Panc1 (cell line): ENCODE data around the gene PHF23.

Experiments
- POLR2AphosphoS5 ChIP-seq: IDR thresholded peaks from 2 replicates; pipeline ENCODE4 v1.6.1; 2012; ENCODE audit warnings: mild to moderate bottlenecking, low read depth, low read length, moderate library complexity
- SIN3A ChIP-seq: IDR thresholded peaks from 2 replicates; pipeline ENCODE4 v1.6.1; 2012; ENCODE audit warnings: low read depth, mild to moderate bottlenecking, low read length, moderate library complexity, borderline replicate concordance; ENCODE audit not compliant: insufficient read depth
- TCF7L2 ChIP-seq: IDR thresholded peaks from 2 replicates; pipeline ENCODE4 v1.6.1; 2011; ENCODE audit warnings: mild to moderate bottlenecking, low read depth, low read length, inconsistent platforms
- TF ChIP-seq, protein P1 (sequence below): fragments of 450-650 bp; IDR thresholded peaks from 2 replicates; pipeline ENCODE4 v1.5.1; 2017; ENCODE audit warnings: mild to moderate bottlenecking
- TF ChIP-seq, protein P2 (sequence below), 2 experiments: IDR thresholded peaks; 2 replicates each; pipeline ENCODE4 v1.6.1; 2011 to 2012; ENCODE audit warnings: low read depth in 2 of 2, control low read depth in 1 of 2, low read length in 1 of 2, mild to moderate bottlenecking in 1 of 2, moderate library complexity in 1 of 2; ENCODE audit not compliant: insufficient read depth in 1 of 2

DNA sequence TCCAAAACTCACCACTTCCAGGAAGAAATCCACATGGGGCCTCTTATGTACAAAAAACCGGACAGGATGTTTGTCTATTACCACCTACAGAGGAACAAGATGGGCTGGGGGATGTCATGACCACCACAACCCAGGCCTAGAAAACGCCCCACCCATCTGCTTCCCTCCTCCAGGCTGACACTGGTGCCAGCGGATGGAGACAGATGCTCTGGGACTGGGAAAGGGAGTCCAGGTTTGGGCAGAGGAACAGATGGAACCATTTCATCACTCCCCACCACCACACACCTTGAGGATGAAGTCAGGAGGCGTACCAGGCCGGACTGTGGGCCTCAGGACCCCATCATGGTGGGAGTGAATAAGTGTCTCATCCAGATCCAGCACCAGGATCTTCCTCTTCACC, 7.5 kb upstream of the PHF23 start:
- TF ChIP-seq, protein P1, sequence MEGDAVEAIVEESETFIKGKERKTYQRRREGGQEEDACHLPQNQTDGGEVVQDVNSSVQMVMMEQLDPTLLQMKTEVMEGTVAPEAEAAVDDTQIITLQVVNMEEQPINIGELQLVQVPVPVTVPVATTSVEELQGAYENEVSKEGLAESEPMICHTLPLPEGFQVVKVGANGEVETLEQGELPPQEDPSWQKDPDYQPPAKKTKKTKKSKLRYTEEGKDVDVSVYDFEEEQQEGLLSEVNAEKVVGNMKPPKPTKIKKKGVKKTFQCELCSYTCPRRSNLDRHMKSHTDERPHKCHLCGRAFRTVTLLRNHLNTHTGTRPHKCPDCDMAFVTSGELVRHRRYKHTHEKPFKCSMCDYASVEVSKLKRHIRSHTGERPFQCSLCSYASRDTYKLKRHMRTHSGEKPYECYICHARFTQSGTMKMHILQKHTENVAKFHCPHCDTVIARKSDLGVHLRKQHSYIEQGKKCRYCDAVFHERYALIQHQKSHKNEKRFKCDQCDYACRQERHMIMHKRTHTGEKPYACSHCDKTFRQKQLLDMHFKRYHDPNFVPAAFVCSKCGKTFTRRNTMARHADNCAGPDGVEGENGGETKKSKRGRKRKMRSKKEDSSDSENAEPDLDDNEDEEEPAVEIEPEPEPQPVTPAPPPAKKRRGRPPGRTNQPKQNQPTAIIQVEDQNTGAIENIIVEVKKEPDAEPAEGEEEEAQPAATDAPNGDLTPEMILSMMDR: no peak
- TF ChIP-seq POLR2AphosphoS5 (no peak), TCF7L2 (no peak), SIN3A (no peak)
- TF ChIP-seq, protein P2, sequence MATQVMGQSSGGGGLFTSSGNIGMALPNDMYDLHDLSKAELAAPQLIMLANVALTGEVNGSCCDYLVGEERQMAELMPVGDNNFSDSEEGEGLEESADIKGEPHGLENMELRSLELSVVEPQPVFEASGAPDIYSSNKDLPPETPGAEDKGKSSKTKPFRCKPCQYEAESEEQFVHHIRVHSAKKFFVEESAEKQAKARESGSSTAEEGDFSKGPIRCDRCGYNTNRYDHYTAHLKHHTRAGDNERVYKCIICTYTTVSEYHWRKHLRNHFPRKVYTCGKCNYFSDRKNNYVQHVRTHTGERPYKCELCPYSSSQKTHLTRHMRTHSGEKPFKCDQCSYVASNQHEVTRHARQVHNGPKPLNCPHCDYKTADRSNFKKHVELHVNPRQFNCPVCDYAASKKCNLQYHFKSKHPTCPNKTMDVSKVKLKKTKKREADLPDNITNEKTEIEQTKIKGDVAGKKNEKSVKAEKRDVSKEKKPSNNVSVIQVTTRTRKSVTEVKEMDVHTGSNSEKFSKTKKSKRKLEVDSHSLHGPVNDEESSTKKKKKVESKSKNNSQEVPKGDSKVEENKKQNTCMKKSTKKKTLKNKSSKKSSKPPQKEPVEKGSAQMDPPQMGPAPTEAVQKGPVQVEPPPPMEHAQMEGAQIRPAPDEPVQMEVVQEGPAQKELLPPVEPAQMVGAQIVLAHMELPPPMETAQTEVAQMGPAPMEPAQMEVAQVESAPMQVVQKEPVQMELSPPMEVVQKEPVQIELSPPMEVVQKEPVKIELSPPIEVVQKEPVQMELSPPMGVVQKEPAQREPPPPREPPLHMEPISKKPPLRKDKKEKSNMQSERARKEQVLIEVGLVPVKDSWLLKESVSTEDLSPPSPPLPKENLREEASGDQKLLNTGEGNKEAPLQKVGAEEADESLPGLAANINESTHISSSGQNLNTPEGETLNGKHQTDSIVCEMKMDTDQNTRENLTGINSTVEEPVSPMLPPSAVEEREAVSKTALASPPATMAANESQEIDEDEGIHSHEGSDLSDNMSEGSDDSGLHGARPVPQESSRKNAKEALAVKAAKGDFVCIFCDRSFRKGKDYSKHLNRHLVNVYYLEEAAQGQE (IDR thresholded peaks at IDR 0.05; ENCODE audit: insufficient read depth in 1 of 2, low read depth in 2 of 2, low read length in 1 of 2): no peak
